OCI-LY1 (cell line): ENCODE results near the gene GIPR.

ENCODE experiments used
- CTCF ChIP-seq: fragments of 200-600 bp; sonication (generic), shearing (Covaris generic); IDR thresholded peaks from 2 replicates; pipeline ENCODE4 v1.5.1; 2017; ENCODE audit warnings: mild to moderate bottlenecking, antibody characterized with exemption, low read length, moderate library complexity, mixed read lengths
- EZH2 ChIP-seq: fragments of 200-600 bp; sonication (generic), shearing (Covaris generic); IDR thresholded peaks from 2 replicates; pipeline ENCODE4 v1.8.0; 2017; ENCODE audit warnings: borderline replicate concordance, mixed run types, mild to moderate bottlenecking, antibody characterized with exemption, low read length, moderate library complexity, mixed read lengths

GRCh38 chr19:45682117-45682516, 14.1 kb downstream of the GIPR start:
- no peak for TF ChIP-seq CTCF
- no peak for TF ChIP-seq EZH2
